HG02798 (cell line): ENCODE data around the gene RPS27.
"Not testable (repeated sequence)": the region's sequence is repeated elsewhere in the genome, so short reads cannot be mapped to it uniquely, and the experiment has no call there.

ENCODE experiments used
- ATAC-seq: cut with Tn5 transposase; IDR thresholded peaks from one replicate; pipeline ENCODE4 v1.9.1; 2021; ENCODE audit warnings: mild to moderate bottlenecking; ENCODE audit not compliant: unreplicated experiment, poor library complexity

The RPS27 gene

GRCh38 chr1:153960206-153960605 is 30.4 kb upstream of the RPS27 start:
- ATAC-seq = no peak

GRCh38 chr1:153961421-153961820 is 29.1 kb upstream of the RPS27 start:
- ATAC-seq = no peak

GRCh38 chr1:153962088-153963029 is 28.2 kb upstream of the RPS27 start:
- no peak for ATAC-seq

GRCh38 chr1:153963030-153963849 is 27.3 kb upstream of the RPS27 start, which contains the start of gene SLC39A1:
TSS of gene SLC39A1 (minus strand) at chr1:153963537. CDS start at chr1:153962715, 822 bp downstream.
- ATAC-seq = peak; percentile 61

- ATAC-seq = no peak
Measured at GRCh38 chr1:153963850-153964331, 26.7 kb upstream of the RPS27 start.

GRCh38 chr1:153967107-153967999 is 23.2 kb upstream of the RPS27 start, which contains the start of gene CREB3L4:
TSS of gene CREB3L4 (plus strand) at chr1:153967902. CDS start at chr1:153968526, 624 bp downstream.
- peak; percentile 76 for ATAC-seq

GRCh38 chr1:153968000-153968363 is 22.6 kb upstream of the RPS27 start:
- ATAC-seq = no peak

GRCh38 chr1:153968408-153968807 is 22.2 kb upstream of the RPS27 start:
- no peak for ATAC-seq

- no peak for ATAC-seq
Measured at GRCh38 chr1:153968972-153969371, 21.6 kb upstream of the RPS27 start.

- no peak for ATAC-seq
Measured at GRCh38 chr1:153970346-153970745, 20.2 kb upstream of the RPS27 start.

- ATAC-seq = no peak
Measured at GRCh38 chr1:153973071-153973470, 17.5 kb upstream of the RPS27 start.

- ATAC-seq = no peak
Measured at GRCh38 chr1:153973525-153973924, 17.0 kb upstream of the RPS27 start.

- ATAC-seq = no peak
Measured at GRCh38 chr1:153976819-153977249, 13.7 kb upstream of the RPS27 start.

GRCh38 chr1:153977250-153978240 is 13.0 kb upstream of the RPS27 start, which contains the start of gene JTB:
TSS of gene JTB (minus strand) at chr1:153977674. CDS start at chr1:153977252, 422 bp downstream.
- ATAC-seq = peak; percentile 83

GRCh38 chr1:153978274-153978909 is 12.2 kb upstream of the RPS27 start:
- ATAC-seq = no peak

- not testable (repeated sequence) for ATAC-seq
Measured at GRCh38 chr1:153979091-153979490, 11.5 kb upstream of the RPS27 start.

- ATAC-seq = not testable (repeated sequence)
Measured at GRCh38 chr1:153981735-153982134, 8.8 kb upstream of the RPS27 start.
